HG03342 (cell line): ENCODE data around the gene TBC1D9.
A peak's percentile ranks its signal among the peaks of the same experiment; 100 is the strongest.

ENCODE experiments used
- ATAC-seq: cut with Tn5 transposase; IDR thresholded peaks from one replicate; pipeline ENCODE4 v1.9.1; 2021; ENCODE audit warnings: mild to moderate bottlenecking, moderate library complexity; ENCODE audit not compliant: unreplicated experiment

The TBC1D9 gene

DNA sequence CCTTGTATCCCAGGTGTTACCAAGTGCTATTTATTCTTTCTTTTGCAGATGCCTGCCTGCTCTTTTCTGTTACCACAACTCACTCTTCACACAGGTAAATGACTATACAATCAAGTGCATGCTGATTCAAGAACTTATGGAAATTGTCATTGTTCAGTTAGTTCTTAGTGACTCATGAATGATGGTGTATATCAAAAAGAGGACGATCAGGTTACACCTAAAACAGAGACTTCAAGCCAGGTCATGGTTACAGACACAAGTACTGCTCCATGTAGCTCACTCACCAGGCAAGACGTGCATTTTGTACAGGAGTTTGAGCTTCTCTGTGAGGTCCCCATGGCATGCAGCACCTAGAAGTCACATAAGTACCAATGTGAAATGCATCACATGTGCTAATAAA, 128.2 kb downstream of the TBC1D9 start:
- no peak for ATAC-seq

DNA sequence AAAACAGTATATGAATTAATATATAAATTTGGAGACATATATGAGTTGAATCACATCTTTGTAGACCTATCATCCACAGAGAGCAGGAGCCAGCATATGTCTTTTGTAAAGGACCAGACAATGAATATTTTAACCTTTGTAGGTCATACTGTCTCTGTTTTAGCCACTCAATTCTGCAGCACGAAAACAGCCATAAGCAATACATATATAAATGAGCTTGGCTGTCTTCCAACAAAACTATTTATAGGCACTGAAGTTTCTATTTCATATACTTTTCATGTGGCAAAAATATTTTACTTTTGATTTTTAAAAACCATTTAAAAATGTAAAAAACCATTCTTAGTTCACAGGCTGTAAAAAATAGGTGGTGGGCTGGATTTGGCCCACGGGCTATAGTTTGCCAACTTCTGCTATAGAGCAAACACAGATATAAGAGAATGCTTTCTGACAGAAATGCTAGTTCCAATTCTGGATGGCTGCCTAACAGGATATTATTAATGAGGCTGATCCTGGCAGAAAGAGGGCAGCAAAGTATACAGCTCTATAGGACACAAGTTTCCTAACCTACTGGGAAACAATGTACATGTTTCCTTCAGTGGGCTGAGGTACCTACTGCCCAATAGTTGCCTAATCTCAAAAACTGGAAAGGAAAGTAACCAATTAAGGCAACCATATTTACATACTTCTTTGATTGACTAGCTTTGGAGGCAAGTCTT, 129.4 kb downstream of the TBC1D9 start:
- no peak for ATAC-seq

DNA sequence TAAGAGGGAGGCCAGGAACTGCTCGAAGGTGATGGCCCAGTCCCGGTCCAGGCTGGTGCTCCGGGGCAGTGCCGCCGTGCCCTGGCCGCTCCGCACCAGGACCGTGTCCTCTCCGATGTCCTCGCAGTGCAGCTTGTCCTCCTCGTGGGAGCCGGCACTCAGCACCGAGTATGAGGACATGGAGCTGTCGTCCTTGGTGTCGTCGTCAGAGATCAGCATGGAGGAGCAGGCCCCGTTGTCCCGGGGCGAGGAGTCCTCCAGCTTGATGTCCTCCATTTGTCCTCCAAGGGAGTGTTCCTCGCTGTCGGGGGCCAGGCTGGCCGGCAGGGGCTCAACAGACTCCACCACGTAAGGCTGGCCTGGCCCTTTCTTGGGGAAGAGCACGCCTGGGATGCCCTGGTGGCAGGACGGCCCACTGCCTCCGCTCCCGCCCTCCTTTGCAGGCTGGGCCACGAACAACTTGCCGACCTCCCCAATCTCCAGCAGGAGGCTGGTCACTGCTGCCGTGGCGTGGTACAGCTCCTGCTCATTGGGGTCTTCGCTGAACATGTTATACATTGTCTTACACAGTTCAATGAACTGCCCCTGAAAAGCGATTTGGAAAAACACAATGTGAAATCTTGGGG, 133.7 kb downstream of the TBC1D9 start:
- ATAC-seq, result no peak

DNA sequence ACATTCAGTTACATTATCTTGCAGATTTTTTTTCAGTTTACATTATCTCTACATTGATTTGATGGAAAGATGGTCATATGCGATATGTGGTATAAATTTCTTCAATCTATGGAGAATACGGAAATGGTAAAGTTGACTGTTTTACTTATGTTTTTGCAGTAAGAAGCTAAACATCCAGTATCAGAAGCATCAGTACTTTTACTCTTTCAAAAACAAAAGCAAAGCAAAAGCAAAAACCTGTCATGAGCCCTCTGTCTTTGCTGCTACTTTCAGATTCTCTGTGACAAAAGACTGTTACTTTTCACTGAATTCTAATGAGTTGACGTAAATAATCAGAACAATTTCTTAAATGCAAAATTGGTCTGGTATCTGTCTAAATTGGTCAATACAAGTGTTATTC, 135.0 kb downstream of the TBC1D9 start:
- ATAC-seq, result no peak

DNA sequence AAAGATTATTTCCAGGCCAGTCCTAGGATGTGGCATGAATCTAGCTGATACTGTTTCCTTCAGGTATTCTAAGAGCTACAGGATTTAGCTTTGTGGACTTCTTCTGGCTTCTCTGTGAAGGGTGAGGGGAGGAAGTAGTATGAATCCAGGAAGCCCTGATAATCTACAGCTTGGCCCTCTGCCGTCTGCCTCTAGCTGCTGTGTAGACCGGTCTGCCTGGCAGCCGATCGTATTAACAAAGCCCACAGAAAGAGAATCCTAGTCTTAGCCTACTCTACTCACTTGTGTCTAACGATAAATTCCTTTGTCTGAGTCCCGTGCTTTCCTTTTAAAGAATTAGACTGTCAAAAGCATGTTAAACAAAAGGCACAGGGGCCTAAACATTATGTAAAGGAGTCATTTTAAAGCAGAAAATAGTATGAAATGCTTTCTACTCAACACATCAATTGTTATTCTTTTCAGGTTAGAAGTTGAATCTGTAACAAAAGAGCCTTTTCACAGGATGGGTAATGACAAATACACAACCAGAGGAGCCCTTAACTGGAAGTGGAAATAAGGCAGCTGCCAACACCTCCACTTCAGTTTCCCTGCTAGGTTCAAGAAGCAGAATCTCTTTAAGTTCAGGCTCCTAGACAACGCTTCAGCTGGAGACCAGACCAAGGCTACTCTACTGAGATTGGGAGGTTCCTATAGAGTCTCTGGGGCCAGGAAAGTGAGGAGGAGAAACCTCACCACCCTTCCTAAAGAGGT, 138.5 kb downstream of the TBC1D9 start:
- ATAC-seq, result no peak

DNA sequence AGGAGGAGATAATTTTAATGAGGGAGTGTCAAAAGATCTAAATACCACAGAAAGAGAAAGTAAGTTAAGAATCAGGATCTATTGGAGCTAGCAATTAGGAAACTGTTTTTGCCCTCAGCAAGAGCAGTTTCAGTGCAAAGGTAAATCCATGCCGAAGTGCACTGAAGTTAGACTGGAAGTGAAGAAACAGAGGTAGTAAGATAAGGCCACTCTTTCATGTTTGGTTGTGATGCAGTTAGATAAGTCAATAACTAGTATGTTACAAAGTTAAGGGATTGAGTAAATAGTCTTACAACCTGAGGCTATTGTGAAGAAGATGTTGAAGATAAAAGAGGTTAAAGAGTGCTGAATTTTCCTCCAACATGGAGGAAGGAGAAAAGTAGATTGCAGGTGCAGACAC, 140.7 kb downstream of the TBC1D9 start:
- no peak for ATAC-seq

DNA sequence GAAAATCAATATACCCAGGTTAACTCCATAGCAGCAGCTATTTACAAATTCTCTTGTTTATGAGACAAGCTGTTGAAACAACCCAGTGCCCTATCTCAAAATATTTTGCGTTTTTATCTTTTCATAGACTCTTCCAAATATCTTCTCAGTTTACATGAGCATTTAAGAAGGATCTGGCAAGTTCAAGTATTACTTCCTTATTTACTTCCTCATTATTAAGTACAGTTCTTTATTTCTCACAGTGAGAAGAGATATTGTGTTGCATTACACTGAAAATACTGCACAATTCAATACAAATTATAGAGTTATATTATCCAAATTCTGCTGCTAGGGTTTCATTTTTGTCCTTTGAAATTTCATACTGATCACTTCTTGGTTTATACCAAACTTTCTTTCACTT, 143.8 kb downstream of the TBC1D9 start:
- no peak for ATAC-seq

DNA sequence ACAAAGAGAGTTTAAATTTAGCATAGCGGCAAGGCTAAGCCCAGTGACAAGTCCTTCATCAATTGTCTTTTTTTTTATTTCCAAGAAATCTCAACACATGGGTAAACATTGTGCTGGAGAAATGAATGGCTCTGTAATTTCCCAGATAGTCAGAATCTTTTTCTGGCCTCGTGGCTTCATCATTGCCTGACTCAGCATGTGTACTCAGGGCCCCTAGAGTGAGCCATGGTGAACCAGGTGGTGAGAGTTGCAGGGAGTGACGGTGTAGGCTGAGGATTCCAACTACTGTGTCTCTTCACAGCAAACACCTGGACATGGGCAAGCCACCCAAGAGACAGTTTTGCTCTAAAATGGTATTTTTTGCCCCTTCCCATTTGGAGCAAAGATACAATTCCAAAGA, 144.3 kb downstream of the TBC1D9 start:
- ATAC-seq, result no peak

DNA sequence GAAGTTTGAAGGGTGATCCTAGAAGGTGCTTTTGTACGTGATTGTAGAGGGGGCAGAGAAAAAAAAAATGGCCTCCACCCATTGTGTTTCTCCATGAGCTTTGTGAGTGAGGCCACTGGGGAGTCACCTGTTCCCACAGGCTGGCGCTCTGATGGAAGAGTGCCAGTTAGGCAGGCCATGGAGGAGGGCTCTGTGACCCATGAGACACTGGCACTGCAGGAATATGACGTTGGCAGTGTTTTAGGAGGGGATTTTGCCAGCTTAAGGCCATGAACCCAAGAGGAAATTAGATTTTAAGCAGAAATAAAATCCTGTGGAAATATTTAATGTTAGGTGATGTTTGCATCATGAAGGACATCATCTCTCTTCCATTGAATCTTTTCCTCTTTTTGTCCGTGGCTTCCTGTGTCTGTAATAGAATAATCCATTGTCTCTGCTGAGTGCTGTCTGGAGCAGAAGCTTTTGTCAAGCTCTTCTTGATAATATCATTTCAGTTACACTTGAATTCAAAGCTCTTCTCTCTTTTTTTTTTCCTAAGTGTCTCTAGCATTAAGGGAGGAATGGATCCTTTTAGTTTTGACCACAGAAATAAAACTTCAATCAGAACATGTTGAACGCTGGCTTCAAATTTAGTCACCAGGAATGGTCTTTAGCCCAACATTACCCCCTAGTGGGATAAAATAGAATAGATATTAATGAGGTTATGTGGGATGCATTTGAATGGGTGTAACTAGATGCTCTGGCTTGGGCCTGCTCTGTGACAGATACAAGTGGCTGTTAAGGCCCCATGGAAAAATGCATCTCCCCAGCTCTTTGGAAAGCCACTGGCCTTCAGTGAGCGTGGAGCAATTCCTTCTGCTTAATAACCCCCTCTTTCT, 146.4 kb downstream of the TBC1D9 start:
- peak; percentile 87 for ATAC-seq

DNA sequence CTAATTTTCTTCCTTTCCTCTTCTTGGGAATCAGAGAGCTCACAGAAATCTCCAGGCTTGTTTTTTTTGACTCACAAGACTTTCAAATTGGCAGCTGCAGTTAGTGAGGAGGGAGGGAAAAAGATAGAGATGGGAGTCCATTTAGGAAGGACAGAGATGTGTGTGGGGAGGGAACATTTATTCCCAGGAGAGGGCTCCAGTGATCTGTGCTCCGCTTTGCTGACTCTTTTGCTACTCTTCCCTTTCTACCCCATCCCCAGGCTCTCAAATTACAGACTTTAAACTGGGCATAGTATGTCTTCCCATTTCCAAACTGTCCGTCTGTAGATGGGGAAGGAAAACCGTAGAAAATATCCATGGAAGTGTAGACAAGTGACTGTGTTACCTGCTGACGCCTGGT, 148.3 kb downstream of the TBC1D9 start:
- ATAC-seq, result no peak

DNA sequence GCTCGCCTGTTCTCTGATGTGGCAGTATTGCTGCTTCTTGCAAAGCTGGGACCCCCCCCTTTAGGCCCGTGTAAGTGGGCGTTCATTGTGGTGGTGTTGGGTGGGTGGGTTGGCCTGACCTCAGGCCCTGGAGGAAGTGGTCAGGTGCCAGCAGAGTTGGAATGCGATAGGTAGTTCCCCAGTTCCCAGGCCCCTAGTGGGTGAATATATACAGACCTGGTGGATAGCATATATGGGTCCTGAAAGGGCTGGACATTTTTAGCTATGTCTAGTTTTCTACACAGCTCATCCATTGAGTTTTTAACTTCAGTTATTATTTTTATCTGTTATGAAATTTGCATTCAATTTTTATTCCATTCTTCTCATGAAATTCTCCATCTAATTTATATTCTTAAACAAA, 151.6 kb downstream of the TBC1D9 start:
- no peak for ATAC-seq

DNA sequence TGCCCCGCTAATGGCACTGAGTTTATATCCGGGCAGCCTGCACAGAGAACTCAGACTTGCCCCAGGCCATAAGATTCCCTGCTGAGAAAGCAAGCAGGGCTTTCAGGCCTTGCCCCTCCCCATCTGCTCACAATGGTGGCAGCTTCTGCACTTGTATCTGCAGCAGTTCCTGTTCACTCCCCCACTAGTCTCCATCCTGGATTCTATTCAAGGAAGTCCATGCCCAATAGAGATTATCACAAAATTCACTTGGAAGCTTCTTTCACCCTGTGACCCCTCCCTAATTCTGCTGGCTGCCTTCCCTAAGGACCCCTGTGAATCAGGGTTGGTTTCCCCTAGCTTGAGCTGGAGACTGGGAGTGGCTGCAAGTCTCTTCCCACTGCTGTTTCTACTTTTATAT, 152.9 kb downstream of the TBC1D9 start:
- no peak for ATAC-seq

DNA sequence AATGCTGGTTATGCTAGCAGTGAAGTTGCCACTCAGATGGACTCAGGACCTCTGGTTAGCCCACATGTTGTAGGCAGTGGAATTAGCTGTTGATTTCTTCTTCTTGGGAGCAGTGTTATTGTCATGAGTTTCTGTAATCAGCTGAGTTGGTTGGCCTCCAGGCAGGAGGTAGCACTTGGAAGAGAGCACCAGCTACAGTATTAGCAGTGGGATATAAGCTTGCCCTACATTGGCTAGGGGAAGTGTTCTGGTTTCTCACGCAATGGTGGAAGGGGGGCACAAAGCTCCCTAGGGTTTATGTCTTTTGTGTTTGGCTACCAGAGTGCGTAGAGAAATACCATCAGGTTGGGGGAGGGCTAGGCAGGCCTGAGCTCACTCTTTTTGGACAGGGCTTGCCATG, 153.5 kb downstream of the TBC1D9 start:
- no peak for ATAC-seq

DNA sequence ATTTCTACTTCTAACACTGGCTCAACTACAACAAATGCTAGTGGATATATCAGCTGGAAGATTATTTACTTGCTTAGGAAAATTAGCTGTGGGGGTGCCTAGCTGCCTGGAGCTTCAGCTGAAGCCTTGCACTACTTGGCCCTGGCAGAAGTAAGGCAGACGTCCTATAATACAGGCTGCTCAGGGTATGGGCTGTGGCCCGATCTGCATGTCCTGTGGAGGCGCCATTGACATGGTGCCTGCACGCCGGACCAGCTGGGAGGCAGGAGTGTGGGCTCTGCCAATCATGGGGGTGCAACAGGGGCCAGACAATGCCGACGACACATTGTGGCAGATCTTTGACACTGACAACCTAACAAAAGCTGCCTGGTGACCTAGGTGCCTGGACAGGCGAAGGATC, 155.8 kb downstream of the TBC1D9 start:
- ATAC-seq, result no peak

DNA sequence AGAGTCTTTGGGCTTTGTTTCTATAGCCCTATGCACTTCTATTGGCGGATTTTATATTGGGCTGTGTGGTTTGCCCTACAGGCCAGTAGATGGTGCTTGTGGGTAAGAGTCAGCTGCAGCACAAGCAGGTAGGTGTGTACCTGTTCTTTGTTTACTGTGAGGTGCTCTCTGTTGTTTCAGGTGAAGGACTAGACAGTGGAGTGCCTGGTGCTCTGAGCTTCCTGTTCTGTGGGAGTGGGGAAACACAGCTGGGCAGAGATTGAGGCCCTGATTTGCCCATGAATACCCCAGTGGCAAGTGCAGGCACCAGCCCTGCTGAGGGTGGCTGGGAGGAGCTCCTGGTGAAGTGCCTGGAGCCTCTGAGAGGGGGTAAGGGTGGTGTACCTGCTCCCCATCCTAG, 161.1 kb downstream of the TBC1D9 start:
- ATAC-seq, result peak; percentile 66

DNA sequence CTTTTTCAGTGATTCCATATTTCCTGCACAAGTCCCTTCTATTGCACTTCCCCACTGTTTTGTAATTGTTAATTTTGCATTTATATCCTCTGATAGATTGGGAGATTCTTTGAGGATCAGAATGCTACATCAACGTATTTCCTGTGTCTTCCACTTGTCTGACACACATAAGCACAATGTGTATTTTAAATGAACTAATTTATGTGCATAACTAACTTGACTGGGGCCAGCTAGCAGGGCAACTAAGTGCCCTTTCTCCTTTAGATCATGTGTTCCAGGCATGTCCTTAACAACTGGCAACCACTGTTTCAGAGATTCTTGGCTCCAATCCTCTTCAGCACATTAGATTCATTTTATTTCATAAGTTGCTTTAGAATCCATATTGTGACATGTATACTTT, 171.7 kb downstream of the TBC1D9 start:
- no peak for ATAC-seq

DNA sequence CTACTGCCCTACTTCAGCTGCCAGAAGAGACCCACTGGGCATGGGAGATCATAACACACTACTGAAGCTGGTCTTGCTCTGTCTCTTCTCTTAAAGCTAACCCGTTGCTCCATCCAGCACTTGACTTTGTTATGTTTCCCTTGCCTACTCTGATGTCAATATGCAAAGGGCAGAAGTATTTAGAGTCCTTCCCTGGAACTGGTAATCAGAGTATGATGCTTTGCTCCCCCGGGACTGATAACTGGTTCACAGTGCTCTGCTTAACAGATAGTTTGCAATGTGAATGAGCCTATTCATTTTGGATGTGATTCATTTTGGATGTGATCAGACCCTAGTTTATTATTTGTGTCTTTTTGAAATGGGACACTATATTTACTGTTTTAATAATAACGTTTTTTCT, 175.1 kb downstream of the TBC1D9 start:
- no peak for ATAC-seq

DNA sequence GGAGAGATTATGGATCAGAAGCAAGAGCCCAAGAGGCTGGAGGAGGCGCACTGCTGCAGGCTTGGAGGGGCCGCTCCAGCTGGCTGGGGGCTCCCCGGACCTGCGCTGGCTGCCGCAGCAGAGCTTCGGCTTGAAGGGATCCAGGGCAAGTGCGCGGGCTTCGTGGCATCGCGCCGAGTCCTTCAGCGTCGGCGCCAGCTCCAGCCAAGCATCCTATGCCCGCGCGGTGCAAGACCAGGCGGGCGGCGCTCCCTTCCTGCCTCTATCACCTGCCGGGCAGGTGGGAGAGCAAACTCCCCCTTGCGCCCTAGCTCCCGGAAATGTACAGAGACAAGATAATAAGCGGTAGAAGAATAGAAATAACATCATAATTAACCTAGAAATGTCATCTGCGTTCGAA, 176.9 kb downstream of the TBC1D9 start:
- no peak for ATAC-seq

DNA sequence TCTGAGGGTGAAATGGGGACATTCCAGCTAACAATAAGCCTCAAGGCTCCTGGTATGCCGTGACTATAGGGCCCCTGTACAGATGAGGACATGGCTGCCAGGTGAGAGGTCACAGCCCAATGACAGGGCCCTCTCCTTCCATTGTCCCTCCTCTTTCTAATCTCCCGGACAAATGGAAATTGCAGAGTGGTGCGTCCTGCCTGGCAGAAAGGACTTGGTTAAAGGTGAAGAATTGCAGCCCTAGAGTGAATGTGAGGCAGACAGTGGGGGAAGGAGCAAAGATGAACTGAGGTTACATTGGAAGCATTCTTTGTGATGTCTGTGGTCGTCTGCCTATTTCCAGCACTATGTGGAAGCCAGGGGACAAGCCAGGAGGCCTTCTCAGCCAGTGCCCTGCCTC, 180.7 kb downstream of the TBC1D9 start:
- no peak for ATAC-seq

DNA sequence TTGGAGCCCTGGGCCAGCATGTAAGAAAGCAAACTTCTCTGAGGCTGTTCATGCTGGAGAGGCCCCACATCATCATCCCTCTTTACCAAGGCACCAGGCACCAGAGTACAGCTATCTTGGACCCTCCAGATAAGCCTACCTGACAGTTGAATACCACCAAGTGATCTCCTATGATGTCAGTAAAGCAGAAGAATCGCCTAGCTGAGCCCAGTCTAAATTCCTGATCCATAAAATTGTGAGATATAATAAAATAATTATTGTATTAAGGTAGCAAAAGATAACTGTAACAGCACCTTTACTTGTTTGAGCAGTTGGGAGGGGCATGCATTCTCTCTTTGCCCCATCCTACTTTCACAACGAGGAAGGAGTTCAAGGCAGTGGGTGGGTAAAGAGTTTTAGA, 184.6 kb downstream of the TBC1D9 start:
- ATAC-seq, result no peak
